Measurements from ENCODE around the gene CHI3L1.

CHI3L1 gene

GRCh38 chr1:203129501-203130231 is 56.8 kb downstream of the CHI3L1 start:
- no peak for DNase-seq

All from kidney glomerular epithelial cell (primary cell).